OCI-LY3 (cell line): ENCODE measurements around the gene SKAP2.

ENCODE experiments used
- H2AFZ ChIP-seq: fragments of 200-600, 300-600 bp; shearing (Covaris generic); 2 replicates; pipeline ENCODE4 v1.6.0; 2014; ENCODE audit warnings: antibody characterized with exemption, low read depth, low read length
- H3K27ac ChIP-seq: fragments of 200-600, 300-600 bp; sonication (generic); 2 replicates; pipeline ENCODE4 v1.5.1; 2014; ENCODE audit warnings: mild to moderate bottlenecking, low read length, moderate library complexity, mixed read lengths
- H3K27me3 ChIP-seq: fragments of 200-600, 300-600 bp; sonication (generic); 2 replicates; pipeline ENCODE4 v1.6.1; 2014; ENCODE audit warnings: low read depth, low read length, mixed read lengths
- H3K36me3 ChIP-seq: fragments of 200-600, 300-600 bp; sonication (generic); replicated peaks from 2 replicates; pipeline ENCODE3; 2014; ENCODE audit warnings: low read depth, low read length, mixed read lengths
- H3K4me1 ChIP-seq: fragments of 300-600, 200-600 bp; sonication (generic); 2 replicates; pipeline ENCODE4 v1.6.1; 2014; ENCODE audit warnings: low read length, mixed read lengths
- H3K4me2 ChIP-seq: fragments of 200-600, 300-600 bp; sonication (generic); 2 replicates; pipeline ENCODE4 v1.6.1; 2014; ENCODE audit warnings: low read length, mixed read lengths
- H3K4me3 ChIP-seq: fragments of 300-600, 200-600 bp; sonication (generic); 2 replicates; pipeline ENCODE4 v1.5.1; 2014; ENCODE audit warnings: antibody characterized with exemption, mild to moderate bottlenecking, low read length, moderate library complexity
- H3K79me2 ChIP-seq: fragments of 300-600, 200-600 bp; shearing (Covaris generic); 2 replicates; pipeline ENCODE4 v1.6.1; 2014; ENCODE audit warnings: mild to moderate bottlenecking, low read length, mixed read lengths
- H3K9ac ChIP-seq: fragments of 300-600, 200-600 bp; shearing (Covaris generic); 2 replicates; pipeline ENCODE4 v1.6.0; 2014; ENCODE audit warnings: mild to moderate bottlenecking, low read length, moderate library complexity
- H3K9me3 ChIP-seq: fragments of 200-600, 300-600 bp; shearing (Covaris generic); 2 replicates; pipeline ENCODE4 v1.6.1; 2014; ENCODE audit warnings: low read length, mixed read lengths; ENCODE audit not compliant: insufficient read depth
- H4K20me1 ChIP-seq: fragments of 200-600, 300-600 bp; sonication (generic); 2 replicates; pipeline ENCODE4 v1.6.1; 2016; ENCODE audit warnings: low read length, mixed read lengths; ENCODE audit not compliant: insufficient read depth
- CTCF ChIP-seq: fragments of 200-600, 300-600 bp; sonication (generic); IDR thresholded peaks from 2 replicates; pipeline ENCODE4 v1.5.1; 2014; ENCODE audit warnings: antibody characterized with exemption, low read length, low read depth
- EZH2phosphoT487 ChIP-seq: fragments of 200-600 bp; shearing (Covaris generic); IDR thresholded peaks from 2 replicates; pipeline ENCODE4 v1.6.1; 2018; ENCODE audit warnings: antibody characterized with exemption, mixed run types, low read depth

Gene SKAP2

GRCh38 chr7:26690135-26690805 is 174.1 kb downstream of the SKAP2 start:
- H3K9ac ChIP-seq: no peak overlapping the region
- no peak overlapping the region for H3K4me3 ChIP-seq
- no peak overlapping the region for H2AFZ ChIP-seq
- H4K20me1 ChIP-seq: 0 out of 2 replicates have a peak, but pooled peaks cover 5% of the 10 kb centered on the region
- TF ChIP-seq EZH2phosphoT487 (no peak), CTCF (no peak)
- no peak overlapping the region for H3K27ac ChIP-seq
- no peaks in the 10 kb centered on the region for H3K36me3 ChIP-seq
- H3K4me2 ChIP-seq: no peak overlapping the region
- H3K27me3 ChIP-seq: no peaks in the 10 kb centered on the region
- no peaks in the 10 kb centered on the region for H3K9me3 ChIP-seq
- peaks cover 33% of the 10 kb centered on the region for H3K4me1 ChIP-seq
- no peaks in the 10 kb centered on the region for H3K79me2 ChIP-seq

GRCh38 chr7:26688936-26689506 is 175.4 kb downstream of the SKAP2 start:
- H3K9me3 ChIP-seq: no peaks in the 10 kb centered on the region
- H3K27me3 ChIP-seq: no peaks in the 10 kb centered on the region
- H3K36me3 ChIP-seq: no peaks in the 10 kb centered on the region
- H3K4me1 ChIP-seq: peaks cover 33% of the 10 kb centered on the region
- TF ChIP-seq CTCF (no peak), EZH2phosphoT487 (no peak)
- H3K79me2 ChIP-seq: no peaks in the 10 kb centered on the region
- H3K27ac ChIP-seq: peak overlapping the region; percentile 33; the same call in 1 of the 2 replicates
- H3K4me2 ChIP-seq: peak overlapping the region; percentile 47
- H3K4me3 ChIP-seq: no peak overlapping the region
- 0 out of 2 replicates have a peak, but pooled peaks cover 5% of the 10 kb centered on the region for H4K20me1 ChIP-seq
- no peak overlapping the region for H3K9ac ChIP-seq
- H2AFZ ChIP-seq: no peak overlapping the region

- peak overlapping the region; percentile 33; the same call in 1 of the 2 replicates for H3K27ac ChIP-seq
Observed at GRCh38 chr7:26688388-26688787, 176.0 kb downstream of the SKAP2 start.

More at GRCh38 chr7:26688388-26688787, 176.0 kb downstream of the SKAP2 start:
- no peaks in the 10 kb centered on the region for H3K9me3 ChIP-seq
- no peaks in the 10 kb centered on the region for H3K79me2 ChIP-seq
- no peaks in the 10 kb centered on the region for H3K36me3 ChIP-seq
- H3K27me3 ChIP-seq: no peaks in the 10 kb centered on the region
- peaks cover 33% of the 10 kb centered on the region for H3K4me1 ChIP-seq
- H2AFZ ChIP-seq: no peak overlapping the region
- H3K4me2 ChIP-seq: peak overlapping the region; percentile 47
- 0 out of 2 replicates have a peak, but pooled peaks cover 5% of the 10 kb centered on the region for H4K20me1 ChIP-seq
- TF ChIP-seq EZH2phosphoT487 (no peak), CTCF (no peak)
- H3K9ac ChIP-seq: no peak overlapping the region
- H3K4me3 ChIP-seq: no peak overlapping the region
